GM21529 (cell line): ENCODE data around the gene RPUSD4.
"Not testable (repeated sequence)": the region's sequence is repeated elsewhere in the genome, so short reads cannot be mapped to it uniquely, and the experiment has no call there.

Source experiments
- ATAC-seq: cut with Tn5 transposase; IDR thresholded peaks from one replicate; pipeline ENCODE4 v1.9.1; 2021; ENCODE audit not compliant: unreplicated experiment

Gene RPUSD4, protein sequence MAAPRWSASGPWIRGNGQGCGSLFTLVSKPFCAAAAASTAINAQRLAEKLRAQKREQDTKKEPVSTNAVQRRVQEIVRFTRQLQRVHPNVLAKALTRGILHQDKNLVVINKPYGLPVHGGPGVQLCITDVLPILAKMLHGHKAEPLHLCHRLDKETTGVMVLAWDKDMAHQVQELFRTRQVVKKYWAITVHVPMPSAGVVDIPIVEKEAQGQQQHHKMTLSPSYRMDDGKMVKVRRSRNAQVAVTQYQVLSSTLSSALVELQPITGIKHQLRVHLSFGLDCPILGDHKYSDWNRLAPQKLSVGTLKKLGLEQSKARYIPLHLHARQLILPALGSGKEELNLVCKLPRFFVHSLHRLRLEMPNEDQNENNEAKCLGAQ

DNA sequence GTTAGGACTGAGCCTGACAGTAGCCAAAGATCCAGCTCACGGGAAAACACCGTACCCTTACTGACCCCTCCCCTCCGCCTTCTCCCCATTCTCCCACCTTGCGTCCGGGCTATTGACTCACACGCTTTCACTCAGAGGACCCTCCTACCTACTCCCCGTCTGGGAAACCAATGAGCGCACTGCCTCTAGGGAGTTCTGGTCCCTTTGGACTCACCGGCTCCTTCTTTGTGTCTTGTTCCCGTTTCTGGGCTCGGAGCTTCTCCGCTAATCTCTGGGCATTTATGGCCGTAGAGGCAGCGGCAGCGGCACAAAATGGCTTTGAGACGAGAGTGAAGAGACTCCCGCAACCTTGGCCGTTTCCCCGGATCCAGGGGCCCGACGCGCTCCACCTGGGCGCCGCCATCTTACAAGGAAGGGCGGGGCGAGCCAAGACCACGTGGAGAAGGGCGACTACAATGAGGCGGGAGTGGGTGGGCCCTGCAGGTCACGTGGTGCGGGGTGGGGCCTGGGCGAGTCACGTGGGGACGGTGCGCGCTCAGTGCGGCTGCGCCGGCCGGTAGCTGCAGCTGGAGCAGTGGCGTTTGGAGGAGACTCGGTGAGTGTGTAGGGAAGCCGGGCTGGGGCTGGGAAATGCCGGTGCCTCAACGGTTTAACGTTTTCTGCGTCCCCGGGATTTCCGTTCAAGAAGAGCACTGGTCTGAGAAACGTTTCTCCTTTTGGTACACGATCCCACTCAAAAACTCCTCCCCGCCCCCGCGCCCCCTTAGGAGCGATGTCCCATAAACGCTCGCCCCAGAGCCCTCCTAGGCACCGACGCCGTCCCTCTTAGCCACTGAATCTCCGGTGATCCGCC is at the start of gene RPUSD4, which contains the start of gene FAM118B:
TSS of gene RPUSD4 (minus strand) at position 415 of the 853 bp plus-strand sequence. CDS start at position 403, 12 bp downstream.
TSS of gene FAM118B (plus strand) at position 547 of the 853 bp plus-strand sequence. CDS start 23,220 bp downstream, outside the sequence.
- ATAC-seq, result peak; percentile 95

DNA sequence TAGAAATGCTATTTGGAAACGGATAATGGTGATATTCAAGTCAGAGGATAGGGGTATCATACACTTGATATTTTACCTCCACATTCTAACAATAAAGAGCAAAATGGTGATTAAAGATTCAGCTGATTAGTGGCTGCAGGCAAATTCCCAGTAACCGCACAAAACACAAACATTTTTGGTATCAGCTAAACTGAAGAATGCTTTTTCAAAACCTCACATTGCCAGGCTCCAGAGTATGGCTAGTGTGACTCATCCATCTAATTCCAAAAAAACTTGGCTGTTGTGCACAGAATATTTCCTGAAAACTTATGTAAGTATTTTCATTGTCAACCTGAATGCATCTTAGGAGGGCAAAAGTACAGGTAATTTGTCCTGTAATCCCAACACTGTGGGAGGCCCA is 46.3 kb upstream of the RPUSD4 start:
- ATAC-seq, result no peak

DNA sequence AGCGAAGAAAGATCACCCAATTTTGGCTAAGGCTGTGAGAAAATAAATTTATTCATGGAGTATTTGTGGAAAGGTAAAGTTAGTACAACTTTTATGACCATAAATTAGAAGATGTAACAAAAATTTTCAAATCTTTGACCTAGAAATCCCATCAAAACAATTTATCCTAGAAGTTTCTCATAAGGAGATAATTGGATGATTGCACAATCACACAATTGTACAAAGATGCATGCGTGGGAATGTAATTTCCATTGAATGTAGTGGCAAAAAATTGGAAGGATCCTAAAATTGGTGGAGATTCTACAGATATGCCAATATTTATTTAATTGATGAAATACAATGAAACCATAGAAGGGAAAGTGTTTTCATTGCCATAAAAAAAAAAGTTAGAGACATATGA is 45.7 kb upstream of the RPUSD4 start:
- ATAC-seq, result no peak

DNA sequence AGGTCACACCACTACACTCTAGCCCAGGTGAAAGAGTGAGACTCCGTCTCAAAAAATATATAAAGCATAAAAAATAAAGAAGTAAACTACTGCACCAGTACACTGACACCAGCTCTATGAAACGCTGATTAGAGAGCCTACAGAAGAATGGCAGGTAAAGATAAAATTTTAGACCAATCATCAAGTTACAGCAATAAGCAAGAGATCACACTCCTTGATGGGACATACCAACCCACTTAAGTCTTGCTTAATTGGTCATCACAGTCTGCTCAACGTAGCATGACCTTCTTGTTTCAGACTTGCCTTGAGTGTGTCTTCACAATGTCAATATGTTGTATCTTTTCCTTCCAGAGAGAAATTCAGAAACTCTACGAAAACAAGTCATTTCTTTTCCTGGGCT is 44.8 kb upstream of the RPUSD4 start:
- ATAC-seq, result no peak

DNA sequence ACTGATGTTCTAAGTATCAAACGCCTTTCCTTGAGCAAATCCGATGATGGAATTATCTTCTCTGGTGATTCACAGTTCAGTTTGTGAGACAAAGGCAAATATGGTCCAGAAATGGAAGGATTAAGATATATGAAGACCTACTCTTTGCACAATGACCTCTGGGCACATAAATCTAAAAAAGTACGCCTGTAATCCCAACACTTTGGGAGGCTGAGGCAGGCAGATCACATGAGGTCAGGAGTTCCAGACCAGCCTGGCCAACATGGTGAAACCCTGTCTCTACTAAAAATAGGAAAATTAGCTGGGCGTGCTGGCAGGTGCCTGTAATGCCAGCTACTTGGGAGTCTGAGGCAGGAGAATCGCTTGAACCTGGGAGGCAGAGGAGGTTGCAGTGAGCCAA is 44.1 kb upstream of the RPUSD4 start:
- not testable (repeated sequence) for ATAC-seq

DNA sequence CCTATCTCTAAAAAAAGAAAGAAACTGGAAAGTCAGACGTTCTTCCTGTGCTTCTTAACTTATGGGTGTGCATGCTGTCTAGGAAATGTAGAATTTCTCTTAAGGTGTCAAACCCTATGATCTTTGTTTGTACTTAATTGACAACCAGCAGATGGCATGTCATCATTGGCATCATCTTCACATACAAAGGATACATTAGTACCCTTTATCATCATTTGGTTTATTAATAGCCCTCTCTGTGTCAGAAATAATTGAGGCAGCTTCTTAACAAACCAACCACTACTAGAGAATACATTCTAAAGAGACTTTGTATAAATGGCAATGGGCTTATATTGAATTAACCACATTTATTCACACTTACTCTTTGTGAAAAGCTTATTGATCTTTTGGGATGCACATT is 43.4 kb upstream of the RPUSD4 start:
- no peak for ATAC-seq

DNA sequence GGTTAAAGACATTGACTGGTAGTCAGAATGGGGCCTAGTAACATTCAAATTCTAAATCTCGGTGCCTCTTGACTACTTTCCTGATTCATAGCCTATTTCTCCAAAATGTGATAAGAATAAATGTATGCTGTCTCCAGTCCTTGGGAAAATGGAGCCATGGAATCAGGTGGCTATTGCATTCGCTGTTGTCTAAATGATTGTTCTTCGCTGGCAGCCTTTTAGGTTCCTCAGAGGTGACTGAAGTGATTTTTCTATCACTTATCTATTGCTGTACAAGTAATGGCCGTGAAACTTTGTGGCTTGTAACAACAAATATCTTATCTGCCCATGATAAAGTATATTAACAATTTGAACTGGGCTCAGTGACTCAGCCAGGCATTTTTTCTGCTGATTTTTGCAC is 41.8 kb upstream of the RPUSD4 start:
- no peak for ATAC-seq

DNA sequence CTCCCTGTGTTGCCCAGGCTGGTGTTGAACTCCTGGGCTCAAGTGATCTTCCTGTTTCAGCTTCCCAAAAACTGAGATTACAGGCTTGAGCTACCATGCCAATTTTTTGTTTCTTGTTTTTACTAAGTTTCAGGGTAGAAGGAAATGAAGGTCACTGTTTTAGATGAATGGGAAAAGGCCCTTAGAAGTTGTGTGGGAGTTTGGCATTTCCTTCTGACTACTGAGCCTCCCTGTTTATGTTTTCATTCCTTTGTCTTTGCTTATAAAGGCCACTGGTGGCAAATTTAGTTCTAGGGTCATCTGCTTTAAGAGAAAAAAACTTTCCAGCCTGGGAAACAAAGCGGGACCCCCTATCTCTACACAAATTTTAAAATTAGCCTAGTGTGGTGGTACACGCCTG is 35.2 kb upstream of the RPUSD4 start:
- ATAC-seq, result no peak

DNA sequence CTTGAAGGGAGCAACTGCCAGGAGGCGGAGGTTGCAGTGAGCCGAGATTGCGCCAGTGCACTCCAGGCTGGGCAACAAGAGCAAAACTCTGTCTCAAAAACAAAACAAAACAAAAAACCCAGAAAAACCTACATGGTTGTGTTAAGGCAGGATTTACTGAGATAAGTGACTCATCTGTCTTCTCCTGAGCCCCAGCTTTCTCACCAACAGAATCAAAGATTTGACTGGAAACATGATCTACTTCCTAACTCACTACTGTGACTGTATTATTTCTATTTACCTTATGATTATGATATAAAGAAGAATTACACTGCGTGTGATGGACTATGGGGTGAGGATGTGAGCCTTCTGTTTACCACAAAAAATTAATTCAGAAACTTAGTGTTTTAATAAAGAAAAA is 21.9 kb upstream of the RPUSD4 start:
- no peak for ATAC-seq

DNA sequence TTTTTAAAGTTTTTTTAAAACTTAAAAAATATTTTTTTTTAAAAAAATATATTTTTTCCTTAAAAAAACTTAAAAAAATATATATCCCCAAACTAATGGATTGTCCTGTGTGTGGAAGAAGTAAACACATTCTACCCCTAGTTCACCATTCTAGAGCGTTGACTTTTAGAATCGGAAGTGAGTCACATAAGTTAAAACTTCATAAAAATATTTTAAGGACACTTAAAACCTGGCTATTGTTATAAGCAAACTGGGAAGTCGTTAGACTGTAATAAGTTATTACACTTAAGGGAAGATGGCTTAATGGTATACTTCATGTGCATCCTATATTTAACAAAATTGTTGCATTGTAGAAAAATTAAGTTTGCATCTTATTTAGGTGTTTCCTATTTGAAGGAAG is 21.2 kb upstream of the RPUSD4 start:
- no peak for ATAC-seq

DNA sequence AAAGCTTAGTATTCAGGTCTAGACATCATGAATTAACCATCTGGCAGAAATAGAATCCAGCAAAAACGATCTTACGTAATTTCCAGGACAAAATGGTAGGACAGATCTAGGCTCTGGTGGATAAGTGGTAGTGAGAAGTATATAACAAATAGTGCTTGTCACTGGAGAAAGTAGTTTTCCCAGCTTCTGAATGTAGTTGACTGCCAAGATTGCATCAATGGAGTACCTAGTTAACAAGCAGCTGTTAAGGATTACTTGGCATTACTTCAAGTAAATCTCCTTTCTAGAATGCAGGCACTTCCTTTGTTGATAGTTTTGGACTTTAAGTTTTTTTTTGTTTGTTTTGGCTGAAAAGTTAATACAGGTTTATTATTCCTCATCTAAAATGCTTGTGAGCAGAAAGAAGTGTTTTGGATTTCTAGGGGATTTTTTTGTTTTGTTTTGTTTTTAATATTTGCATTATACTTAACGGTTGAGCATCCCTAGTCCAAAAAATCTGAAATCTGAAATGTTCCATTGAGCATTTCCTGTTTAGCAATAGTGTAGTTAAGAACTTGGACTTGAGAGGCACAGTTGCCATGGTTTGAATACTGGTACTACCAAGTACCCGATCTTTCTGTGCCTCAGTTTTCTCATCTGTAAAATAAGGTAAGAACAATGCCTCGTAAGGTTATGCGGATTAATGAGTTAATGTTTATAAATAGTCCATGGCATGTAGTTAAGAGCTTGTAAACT is 20.4 kb upstream of the RPUSD4 start:
- ATAC-seq, result no peak

DNA sequence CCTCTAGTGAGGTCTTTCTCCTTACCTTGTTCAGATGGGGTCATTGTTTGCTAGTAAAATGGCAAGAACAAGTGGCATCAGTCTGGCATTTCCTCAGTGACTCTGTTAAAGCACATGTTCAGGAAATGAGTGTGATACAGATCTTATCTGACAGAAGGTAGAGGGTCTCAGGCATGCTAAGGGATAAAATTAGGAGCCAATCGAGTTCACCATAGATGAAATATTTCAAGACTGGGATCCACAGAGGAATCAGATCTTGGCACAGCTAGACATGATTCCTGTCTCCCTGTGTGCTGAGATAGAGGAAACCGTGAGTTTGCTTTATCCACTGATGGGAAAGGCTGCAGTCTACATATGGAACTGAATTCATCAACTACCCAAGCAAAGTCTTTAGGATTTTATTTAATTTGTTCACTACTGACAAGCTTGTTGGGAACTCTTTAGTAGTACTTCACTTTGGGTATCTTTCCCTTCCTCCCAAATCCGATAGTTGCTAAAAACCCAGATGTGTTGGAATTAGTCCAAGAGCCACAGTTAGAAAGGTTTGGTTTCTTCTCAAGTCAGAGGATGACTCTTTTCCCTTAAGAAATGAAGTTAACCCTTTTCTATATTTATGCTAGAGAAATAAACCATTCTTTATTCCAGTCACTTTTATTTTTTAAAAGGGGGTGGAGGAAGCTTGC is 18.5 kb upstream of the RPUSD4 start:
- ATAC-seq, result no peak

DNA sequence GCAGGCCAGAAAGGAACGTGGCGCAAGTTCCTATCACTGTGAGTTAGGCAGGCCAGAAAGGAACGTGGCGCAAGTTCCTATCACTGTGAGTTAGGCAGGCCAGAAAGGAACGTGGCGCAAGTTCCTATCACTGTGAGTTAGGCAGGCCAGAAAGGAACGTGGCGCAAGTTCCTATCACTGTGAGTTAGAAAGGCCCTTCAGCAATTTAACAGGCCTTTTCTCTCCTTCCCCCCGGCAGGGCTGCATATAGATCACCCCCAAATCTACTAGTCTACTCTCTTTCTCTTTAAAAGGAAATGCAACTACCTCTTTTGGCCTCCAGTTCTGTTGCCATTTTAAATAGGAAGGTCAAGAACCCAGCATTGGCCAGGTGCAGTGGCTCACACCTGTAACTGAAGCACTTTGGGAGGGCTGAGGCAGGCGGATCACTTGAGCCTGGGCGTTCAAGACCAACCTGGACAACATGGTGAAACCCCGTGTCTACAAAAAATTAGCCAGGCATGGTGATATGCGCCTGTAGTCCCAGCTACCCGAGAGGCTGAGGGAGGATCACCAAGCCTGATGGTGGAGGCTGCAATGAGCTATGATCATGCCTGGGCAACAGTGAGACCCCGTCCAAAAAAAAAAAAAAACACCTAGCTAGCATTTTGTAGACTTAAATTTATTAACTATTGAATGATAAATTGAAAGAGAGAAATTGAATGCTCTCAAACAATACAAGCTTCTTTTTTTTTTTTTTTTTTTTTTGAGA is 15.1 kb upstream of the RPUSD4 start:
- no peak for ATAC-seq

DNA sequence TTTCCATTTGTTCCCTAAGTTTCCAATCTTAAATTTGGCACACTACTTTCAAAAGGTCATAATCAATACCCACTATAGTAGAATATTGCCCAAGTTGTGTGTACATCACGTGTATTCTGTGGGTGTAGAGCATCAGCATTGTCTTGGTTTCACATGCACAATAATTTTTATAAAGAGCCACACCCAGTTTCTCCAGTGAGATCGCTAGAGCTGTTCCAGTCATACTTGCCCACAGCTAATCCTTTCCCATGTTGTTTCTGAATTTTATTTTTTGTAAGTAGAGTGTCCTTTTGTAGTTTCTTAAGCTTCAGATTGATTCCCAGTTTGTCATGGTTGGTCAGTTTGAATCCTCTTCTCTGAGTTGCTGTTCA is 13.8 kb upstream of the RPUSD4 start:
- no peak for ATAC-seq

DNA sequence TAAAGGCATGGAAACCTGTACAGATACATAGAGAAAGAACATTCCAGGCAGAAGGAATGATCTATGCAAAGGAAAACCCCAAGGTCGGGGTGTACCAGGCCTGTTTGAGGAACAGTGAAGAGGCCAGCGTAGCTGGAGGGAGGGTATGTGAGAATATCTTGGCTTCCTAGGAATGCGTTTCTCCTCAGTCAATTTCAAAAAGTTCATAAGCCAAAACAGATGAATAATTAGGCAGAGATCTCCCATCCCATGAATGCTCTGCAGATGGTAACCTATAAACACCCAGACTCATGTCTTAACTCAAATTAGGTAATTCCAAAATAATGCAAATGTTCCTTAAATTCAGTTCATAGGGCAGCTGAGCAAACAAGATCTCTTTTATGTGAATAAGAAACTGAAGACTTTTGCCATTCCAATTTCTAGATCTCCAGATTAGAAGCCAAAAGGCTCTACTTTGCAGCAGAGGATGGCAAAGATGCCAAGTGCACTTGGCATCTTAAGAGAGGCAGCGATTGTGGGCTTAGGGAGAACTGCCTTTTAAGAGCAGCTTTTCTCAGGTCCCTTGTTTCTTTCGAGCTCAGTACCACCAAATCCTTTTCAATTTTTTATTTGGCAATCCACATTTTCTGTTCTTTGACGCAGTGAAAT is 13.3 kb upstream of the RPUSD4 start:
- no peak for ATAC-seq

DNA sequence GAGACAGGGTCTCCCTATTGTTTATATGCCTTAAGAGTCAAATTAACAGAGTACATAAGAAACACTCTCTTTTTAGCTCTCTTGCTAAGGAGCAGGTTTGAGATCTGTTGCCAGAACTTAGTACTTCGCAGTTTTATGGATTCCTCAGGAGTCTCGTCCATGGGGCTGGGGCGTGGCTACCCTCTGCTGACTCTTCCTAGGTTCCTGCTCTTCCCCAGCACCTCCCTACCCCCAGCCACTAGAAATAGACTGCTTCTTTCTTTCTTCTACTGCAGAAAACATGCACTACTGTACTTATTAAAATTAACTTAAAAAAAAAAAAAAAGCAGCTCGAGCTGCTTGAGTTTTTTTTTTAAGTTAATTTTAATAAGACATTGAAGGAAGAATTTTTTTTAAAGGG is 8.1 kb upstream of the RPUSD4 start:
- ATAC-seq, result no peak

DNA sequence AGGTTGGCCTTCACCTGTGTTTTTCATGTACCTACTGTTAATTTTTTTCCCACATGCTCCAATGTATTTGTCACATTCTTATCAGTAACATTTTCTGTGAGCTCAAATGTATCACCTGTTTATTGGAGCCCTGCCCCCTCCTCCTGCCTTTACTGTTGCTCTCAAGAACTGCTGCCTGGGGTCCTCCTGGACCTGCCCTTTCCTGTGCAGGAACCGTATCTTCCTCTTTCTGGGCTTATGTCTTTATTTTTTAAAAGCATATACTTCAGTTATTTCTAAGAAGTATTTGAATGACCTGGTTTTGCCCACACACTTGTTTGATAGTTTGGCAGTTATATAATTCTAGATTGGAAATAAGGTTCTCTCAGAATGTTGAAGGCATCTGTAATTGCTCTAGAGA is 6.0 kb upstream of the RPUSD4 start:
- ATAC-seq, result no peak

DNA sequence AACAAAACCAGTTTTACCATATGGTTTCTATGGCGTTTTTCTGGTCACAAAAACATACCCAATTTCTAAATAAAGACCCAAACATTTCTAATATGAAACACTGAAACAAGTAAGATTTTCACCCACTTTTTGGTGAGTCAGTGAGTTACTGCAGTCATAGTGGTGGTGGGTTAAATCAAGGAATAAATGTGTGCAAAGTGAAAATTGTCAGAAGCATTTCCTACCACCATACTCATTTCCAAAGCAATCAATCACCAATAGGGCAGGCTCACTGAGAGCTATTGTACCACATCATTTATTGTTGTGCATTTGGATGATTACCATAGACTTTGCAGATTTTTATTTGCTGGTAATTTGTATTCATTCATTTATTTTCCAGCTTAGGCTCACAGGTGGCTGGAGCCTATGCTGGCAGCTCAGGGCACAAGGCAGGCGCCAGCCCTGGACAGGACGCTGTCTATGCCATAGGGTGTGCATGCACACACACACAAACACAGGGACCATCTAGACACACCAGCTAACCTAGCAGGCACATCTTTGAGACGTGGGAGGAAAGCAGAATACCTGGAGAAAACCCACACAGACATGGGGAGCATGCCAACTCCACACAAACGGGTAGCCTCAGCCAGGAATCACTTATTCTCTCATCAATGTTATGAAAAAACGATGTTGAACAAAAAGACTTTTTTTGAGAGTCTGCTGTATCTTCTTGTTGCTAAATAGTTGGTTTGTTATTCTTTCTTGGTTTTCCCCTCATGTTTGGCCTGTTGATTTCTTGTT is 5.3 kb upstream of the RPUSD4 start:
- no peak for ATAC-seq

DNA sequence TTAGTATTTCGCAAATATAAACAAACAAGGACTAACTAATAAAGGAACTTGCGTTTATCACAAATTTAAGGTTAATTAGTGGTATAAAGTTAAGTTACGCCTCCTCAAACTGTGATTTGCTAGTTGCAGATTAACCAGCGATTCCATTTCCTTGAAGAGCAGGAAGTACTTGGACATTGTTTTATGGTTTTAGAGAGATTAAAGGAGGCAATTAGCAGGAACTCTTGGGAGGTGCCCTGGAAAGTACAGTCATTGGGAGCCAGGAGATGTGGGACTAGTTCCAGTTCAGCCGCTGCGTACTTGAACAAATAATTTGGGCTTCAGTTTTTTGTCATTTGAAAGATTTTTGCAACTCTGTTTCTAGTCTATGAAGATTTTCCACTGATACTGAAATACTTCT is 3.4 kb upstream of the RPUSD4 start:
- ATAC-seq, result no peak
